KMS-11 (cell line): ENCODE results near the gene TIGIT.
A peak's percentile ranks its signal among the peaks of the same experiment; 100 is the strongest.

Source experiments
- H2AFZ ChIP-seq: fragments of 200-600 bp; sonication (generic); 2 replicates; pipeline ENCODE4 v1.6.1; 2016; ENCODE audit warnings: antibody characterized with exemption, mixed run types, low read depth
- H3K27ac ChIP-seq: fragments of 200-600 bp; sonication (generic); 2 replicates; pipeline ENCODE4 v1.6.1; 2016; ENCODE audit warnings: mild to moderate bottlenecking, mixed run types
- H3K27me3 ChIP-seq: fragments of 200-600 bp; sonication (generic); 2 replicates; pipeline ENCODE4 v1.6.1; 2017; ENCODE audit warnings: mild to moderate bottlenecking, low read depth, mixed run types, moderate library complexity; ENCODE audit not compliant: insufficient read depth
- H3K36me3 ChIP-seq: fragments of 200-600 bp; sonication (generic); 2 replicates; pipeline ENCODE4 v1.6.1; 2017; ENCODE audit warnings: mild to moderate bottlenecking, mixed run types; ENCODE audit not compliant: insufficient read depth
- H3K4me1 ChIP-seq: fragments of 200-600 bp; sonication (generic); 2 replicates; pipeline ENCODE4 v1.6.1; 2016; ENCODE audit warnings: mild to moderate bottlenecking, low read depth, mixed run types; ENCODE audit not compliant: poor library complexity, severe bottlenecking
- H3K4me2 ChIP-seq: fragments of 200-600 bp; sonication (generic); 2 replicates; pipeline ENCODE4 v1.7.0; 2016; ENCODE audit warnings: mild to moderate bottlenecking, mixed run types
- H3K4me3 ChIP-seq: fragments of 200-600 bp; sonication (generic); IDR thresholded peaks from 2 replicates; pipeline ENCODE4 v1.6.1; 2017; ENCODE audit warnings: low read depth, low read length, mixed read lengths; ENCODE audit not compliant: insufficient read depth
- H3K79me2 ChIP-seq: fragments of 200-600 bp; sonication (generic); 2 replicates; pipeline ENCODE4 v1.6.1; 2016; ENCODE audit warnings: low read depth, mixed run types; ENCODE audit not compliant: insufficient read depth
- H3K9ac ChIP-seq: fragments of 200-600 bp; sonication (generic); 2 replicates; pipeline ENCODE4 v1.6.1; 2016; ENCODE audit warnings: mild to moderate bottlenecking, mixed run types
- H4K20me1 ChIP-seq: fragments of 200-600 bp; sonication (generic); 2 replicates; pipeline ENCODE4 v1.6.1; 2016; ENCODE audit warnings: mild to moderate bottlenecking, mixed run types; ENCODE audit not compliant: insufficient read depth
- TF ChIP-seq, protein P1 (sequence below): fragments of 200-600 bp; sonication (generic); conservative IDR thresholded peaks from 2 replicates; pipeline ENCODE4 v1.6.1; 2017; ENCODE audit warnings: low read depth, mild to moderate bottlenecking, antibody characterized with exemption, low read length, moderate library complexity, mixed read lengths

TIGIT gene

DNA sequence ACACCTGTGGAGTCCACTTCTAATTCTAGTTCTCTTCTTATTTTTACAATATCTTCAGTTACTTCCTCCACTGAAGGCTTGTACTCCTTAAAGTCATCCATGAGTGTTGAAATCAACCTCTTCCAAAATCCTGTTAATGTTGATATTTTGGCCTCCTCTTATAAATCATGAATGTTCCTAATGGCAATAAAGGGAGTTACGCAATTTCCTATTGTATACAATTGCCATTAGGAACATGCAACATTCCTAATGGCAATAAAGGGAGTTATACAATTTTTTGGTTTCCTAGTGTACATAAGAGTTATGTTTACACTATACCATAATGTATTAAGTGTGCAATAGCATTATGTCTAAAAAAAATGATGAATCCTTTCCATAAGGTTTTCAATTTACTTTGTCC, 9.2 kb upstream of the TIGIT start:
- Histone ChIP-seq H3K4me2 (no peak overlapping the region), H3K79me2 (no peaks in the 10 kb centered on the region), H3K4me3 (no peak overlapping the region), H3K27ac (no peak overlapping the region), H4K20me1 (no peaks in the 10 kb centered on the region), H2AFZ (no peak overlapping the region), H3K9ac (no peak overlapping the region), H3K4me1 (no peaks in the 10 kb centered on the region), H3K27me3 (no peaks in the 10 kb centered on the region), H3K36me3 (no peaks in the 10 kb centered on the region)
- TF ChIP-seq, protein P1, sequence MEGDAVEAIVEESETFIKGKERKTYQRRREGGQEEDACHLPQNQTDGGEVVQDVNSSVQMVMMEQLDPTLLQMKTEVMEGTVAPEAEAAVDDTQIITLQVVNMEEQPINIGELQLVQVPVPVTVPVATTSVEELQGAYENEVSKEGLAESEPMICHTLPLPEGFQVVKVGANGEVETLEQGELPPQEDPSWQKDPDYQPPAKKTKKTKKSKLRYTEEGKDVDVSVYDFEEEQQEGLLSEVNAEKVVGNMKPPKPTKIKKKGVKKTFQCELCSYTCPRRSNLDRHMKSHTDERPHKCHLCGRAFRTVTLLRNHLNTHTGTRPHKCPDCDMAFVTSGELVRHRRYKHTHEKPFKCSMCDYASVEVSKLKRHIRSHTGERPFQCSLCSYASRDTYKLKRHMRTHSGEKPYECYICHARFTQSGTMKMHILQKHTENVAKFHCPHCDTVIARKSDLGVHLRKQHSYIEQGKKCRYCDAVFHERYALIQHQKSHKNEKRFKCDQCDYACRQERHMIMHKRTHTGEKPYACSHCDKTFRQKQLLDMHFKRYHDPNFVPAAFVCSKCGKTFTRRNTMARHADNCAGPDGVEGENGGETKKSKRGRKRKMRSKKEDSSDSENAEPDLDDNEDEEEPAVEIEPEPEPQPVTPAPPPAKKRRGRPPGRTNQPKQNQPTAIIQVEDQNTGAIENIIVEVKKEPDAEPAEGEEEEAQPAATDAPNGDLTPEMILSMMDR, result no peak

DNA sequence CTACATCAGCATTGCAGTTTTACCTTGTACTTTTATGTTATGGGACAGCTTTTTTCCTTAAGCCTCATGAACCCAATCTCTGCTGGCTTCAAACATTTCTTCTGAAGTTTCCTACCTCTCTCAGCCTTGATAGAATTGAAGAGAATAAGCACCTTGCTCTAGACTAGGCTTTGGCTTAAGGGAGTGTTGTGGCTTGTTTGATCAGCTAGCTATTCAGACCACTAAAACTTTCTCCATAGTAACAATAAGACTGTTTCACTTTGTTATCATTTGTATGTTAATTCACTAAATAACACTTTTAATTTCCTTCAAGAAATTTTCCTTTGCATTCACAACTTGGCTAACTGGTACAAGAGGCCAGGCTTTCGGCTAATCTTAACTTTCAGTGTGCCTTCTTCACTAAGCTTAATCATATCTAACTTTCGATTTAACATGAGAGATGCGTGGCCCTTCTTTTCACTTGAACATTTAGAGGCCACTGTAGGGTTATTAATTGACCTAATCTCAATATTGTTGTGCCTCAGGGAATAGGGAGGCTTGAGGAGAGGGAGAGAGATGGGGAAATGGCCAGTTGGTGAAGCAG, 8.1 kb upstream of the TIGIT start:
- no peaks in the 10 kb centered on the region for H3K79me2 ChIP-seq
- H3K4me2 ChIP-seq, result no peak overlapping the region
- peaks cover 9% of the 10 kb centered on the region for H3K4me1 ChIP-seq
- H3K4me3 ChIP-seq, result no peak overlapping the region
- H2AFZ ChIP-seq, result no peak overlapping the region
- no peak overlapping the region for H3K27ac ChIP-seq
- H3K27me3 ChIP-seq, result no peaks in the 10 kb centered on the region
- TF ChIP-seq, protein P1, result no peak
- H4K20me1 ChIP-seq, result no peaks in the 10 kb centered on the region
- no peak overlapping the region for H3K9ac ChIP-seq
- no peaks in the 10 kb centered on the region for H3K36me3 ChIP-seq

DNA sequence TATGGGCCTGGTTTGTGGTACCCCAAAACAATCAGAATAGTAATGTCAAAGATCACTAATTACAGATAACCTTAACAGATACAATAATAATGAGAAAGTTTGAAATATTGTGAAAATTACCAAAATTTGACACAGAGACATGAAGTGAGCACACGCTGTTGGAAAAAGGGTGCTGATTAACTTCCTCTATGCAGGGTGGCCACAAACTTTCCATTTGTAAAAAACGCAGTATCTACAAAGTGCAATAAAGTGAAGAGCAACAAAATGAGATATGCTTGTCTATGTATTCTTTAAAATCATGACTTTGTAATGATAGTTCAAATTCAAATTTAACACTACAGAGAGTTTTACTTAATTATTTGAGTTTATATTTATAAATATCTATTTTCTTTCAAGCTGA, 7.6 kb upstream of the TIGIT start:
- Histone ChIP-seq H3K4me2 (no peak overlapping the region), H3K4me3 (no peak overlapping the region), H3K27me3 (no peaks in the 10 kb centered on the region), H4K20me1 (no peaks in the 10 kb centered on the region), H3K36me3 (no peaks in the 10 kb centered on the region), H3K4me1 (peaks cover 9% of the 10 kb centered on the region), H3K9ac (no peak overlapping the region), H3K79me2 (no peaks in the 10 kb centered on the region), H3K27ac (no peak overlapping the region), H2AFZ (no peak overlapping the region)
- TF ChIP-seq, protein P1, result no peak

DNA sequence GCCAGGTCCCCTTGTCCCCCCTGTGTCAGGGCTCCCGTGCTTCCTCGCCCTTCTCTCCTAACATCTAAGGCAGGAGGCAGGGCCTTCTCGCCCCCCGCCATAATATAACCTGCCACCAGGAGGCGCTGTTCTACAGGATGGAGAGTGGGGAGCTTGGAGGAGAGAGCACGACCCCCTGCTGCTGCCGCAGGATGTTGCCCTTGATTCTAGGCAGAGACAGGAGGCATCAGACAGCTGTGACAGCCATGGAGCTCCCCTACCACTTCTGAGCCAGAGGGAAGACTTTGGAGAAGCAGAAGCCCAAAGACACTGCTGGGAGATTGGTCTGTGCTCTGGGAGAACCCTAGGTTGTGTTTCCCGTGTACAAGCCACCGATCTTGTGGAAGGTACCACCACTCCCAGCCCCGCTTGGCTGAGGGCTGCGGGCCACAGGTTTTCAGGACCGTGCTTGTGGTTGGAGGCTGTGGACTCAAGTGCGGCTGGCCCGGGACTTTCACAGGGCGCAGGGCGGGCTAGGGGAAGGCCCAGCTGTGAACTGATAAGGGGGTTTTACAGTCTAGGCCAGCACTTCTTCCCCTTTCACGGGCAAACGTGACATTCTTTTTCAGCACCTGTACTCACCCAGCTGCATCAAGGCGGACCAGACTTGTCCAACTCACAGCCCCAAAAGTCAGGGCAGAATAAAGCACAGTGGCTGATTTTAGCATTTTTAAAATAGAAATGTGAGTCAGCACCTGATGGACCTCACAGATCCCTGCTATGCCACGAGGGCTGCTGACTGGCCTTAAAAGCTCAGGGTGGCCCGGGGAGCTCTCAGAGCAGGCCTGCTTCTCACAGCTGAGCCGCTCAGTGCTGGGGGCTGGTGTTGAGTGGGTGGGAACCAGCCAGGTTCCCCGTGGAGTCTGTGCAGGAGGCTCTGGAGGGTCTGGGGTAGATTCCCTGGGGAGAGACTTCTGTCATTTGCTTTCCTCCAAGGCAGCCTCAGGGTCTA, 2.6 kb upstream of the TIGIT start:
- Histone ChIP-seq H3K4me3 (peak overlapping the region; percentile 65), H2AFZ (peak overlapping the region; percentile 80), H3K4me1 (peaks cover 34% of the 10 kb centered on the region), H3K36me3 (no peaks in the 10 kb centered on the region), H4K20me1 (no peaks in the 10 kb centered on the region), H3K9ac (peak overlapping the region; percentile 81), H3K4me2 (peak overlapping the region; percentile 76), H3K27ac (peak overlapping the region; percentile 97), H3K79me2 (no peaks in the 10 kb centered on the region), H3K27me3 (no peaks in the 10 kb centered on the region)
- TF ChIP-seq, protein P1, result peak; percentile 98
